ENCODE data around the gene WHRN.

Gene WHRN

GRCh38 chr9:114516913-114517312 lies 11.6 kb upstream of the WHRN start:
- H3K9ac ChIP-seq: no peak overlapping the region
- no peak overlapping the region for H3K4me2 ChIP-seq (ENCODE audit: low read length)
- no peak overlapping the region for H2AFZ ChIP-seq
- no peak overlapping the region for H3K4me3 ChIP-seq (ENCODE audit: low read depth, low read length)
- H3K27ac ChIP-seq: no peak overlapping the region
- H3K79me2 ChIP-seq: no peaks in the 10 kb centered on the region
- peaks cover 3% of the 10 kb centered on the region for H3K4me1 ChIP-seq
- no peaks in the 10 kb centered on the region for H3K27me3 ChIP-seq (ENCODE audit: control insufficient read depth, insufficient read depth, low read length)
- H3K36me3 ChIP-seq (ENCODE audit: control insufficient read depth, insufficient read depth, low read length): no peaks in the 10 kb centered on the region
- no peaks in the 10 kb centered on the region for H3K9me3 ChIP-seq (ENCODE audit: control insufficient read depth, low read length)
- TF ChIP-seq, protein P1, sequence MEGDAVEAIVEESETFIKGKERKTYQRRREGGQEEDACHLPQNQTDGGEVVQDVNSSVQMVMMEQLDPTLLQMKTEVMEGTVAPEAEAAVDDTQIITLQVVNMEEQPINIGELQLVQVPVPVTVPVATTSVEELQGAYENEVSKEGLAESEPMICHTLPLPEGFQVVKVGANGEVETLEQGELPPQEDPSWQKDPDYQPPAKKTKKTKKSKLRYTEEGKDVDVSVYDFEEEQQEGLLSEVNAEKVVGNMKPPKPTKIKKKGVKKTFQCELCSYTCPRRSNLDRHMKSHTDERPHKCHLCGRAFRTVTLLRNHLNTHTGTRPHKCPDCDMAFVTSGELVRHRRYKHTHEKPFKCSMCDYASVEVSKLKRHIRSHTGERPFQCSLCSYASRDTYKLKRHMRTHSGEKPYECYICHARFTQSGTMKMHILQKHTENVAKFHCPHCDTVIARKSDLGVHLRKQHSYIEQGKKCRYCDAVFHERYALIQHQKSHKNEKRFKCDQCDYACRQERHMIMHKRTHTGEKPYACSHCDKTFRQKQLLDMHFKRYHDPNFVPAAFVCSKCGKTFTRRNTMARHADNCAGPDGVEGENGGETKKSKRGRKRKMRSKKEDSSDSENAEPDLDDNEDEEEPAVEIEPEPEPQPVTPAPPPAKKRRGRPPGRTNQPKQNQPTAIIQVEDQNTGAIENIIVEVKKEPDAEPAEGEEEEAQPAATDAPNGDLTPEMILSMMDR (IDR thresholded peaks at IDR 0.05): no peak

DNA sequence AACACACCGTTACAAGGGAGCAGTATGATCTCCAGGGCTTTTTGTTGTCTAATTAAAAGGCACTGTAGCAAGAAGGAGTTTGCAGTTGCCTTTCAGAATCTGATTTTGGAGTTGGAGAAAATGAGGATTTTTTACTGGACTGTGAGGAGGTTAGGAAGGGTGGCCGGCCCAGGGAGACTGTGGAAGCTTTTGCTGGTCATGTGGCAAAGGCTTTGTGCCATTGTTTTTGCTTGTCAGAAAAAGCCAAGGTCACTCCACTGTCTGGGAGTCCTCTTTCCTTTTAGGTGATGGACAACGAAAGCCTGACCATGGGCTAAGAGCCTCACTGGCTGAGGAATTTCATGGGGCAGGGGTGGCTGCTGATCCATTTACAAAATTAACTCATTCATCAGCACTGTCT lies 10.3 kb upstream of the WHRN start:
- no peak overlapping the region for H3K4me3 ChIP-seq (ENCODE audit: low read depth, low read length)
- H2AFZ ChIP-seq: no peak overlapping the region
- peaks cover 3% of the 10 kb centered on the region for H3K4me1 ChIP-seq
- TF ChIP-seq, protein P1 (IDR thresholded peaks at IDR 0.05): no peak
- no peak overlapping the region for H3K4me2 ChIP-seq (ENCODE audit: low read length)
- H3K79me2 ChIP-seq: no peaks in the 10 kb centered on the region
- H3K27ac ChIP-seq: no peak overlapping the region
- H3K9ac ChIP-seq: no peak overlapping the region
- H3K27me3 ChIP-seq (ENCODE audit: control insufficient read depth, insufficient read depth, low read length): no peaks in the 10 kb centered on the region
- H3K9me3 ChIP-seq (ENCODE audit: control insufficient read depth, low read length): no peaks in the 10 kb centered on the region
- H3K36me3 ChIP-seq (ENCODE audit: control insufficient read depth, insufficient read depth, low read length): no peaks in the 10 kb centered on the region

DNA sequence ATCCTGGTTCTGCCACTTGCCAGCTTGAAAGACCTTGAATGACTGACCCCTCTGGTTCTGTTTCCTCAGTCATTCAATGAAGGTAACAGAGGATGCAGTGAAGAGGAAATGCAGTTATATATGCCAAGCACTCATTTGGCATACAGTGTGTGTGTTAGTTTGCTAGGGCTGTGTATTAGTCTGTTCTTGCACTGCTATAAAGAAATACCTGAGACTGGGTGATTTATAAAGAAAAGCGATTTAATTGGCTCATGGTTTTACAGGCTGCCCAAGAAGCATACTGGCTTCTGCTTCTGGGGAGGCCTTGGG lies 8.6 kb upstream of the WHRN start:
- Histone ChIP-seq H3K27ac (no peak overlapping the region), H3K9me3 (ENCODE audit: control insufficient read depth, low read length) (no peaks in the 10 kb centered on the region), H3K4me2 (ENCODE audit: low read length) (no peak overlapping the region), H3K4me1 (peaks cover 3% of the 10 kb centered on the region), H2AFZ (no peak overlapping the region), H3K9ac (no peak overlapping the region), H3K79me2 (no peaks in the 10 kb centered on the region), H3K27me3 (ENCODE audit: control insufficient read depth, insufficient read depth, low read length) (no peaks in the 10 kb centered on the region), H3K36me3 (ENCODE audit: control insufficient read depth, insufficient read depth, low read length) (no peaks in the 10 kb centered on the region), H3K4me3 (ENCODE audit: low read depth, low read length) (no peak overlapping the region)
- TF ChIP-seq, protein P1 (IDR thresholded peaks at IDR 0.05): no peak

GRCh38 chr9:114513055-114513958 lies 8.0 kb upstream of the WHRN start:
- H3K4me3 ChIP-seq (ENCODE audit: low read depth, low read length): no peak overlapping the region
- no peak overlapping the region for H3K4me2 ChIP-seq (ENCODE audit: low read length)
- H3K9ac ChIP-seq: no peak overlapping the region
- TF ChIP-seq, protein P1 (IDR thresholded peaks at IDR 0.05): no peak
- no peaks in the 10 kb centered on the region for H3K36me3 ChIP-seq (ENCODE audit: control insufficient read depth, insufficient read depth, low read length)
- H3K9me3 ChIP-seq (ENCODE audit: control insufficient read depth, low read length): no peaks in the 10 kb centered on the region
- H2AFZ ChIP-seq: no peak overlapping the region
- H3K27me3 ChIP-seq (ENCODE audit: control insufficient read depth, insufficient read depth, low read length): no peaks in the 10 kb centered on the region
- H3K27ac ChIP-seq: no peak overlapping the region
- no peaks in the 10 kb centered on the region for H3K79me2 ChIP-seq
- peaks cover 3% of the 10 kb centered on the region for H3K4me1 ChIP-seq

Data from parathyroid adenoma (tissue), 2 donors.